ENCODE data around the gene MTERF4. TPM values are rescaled to one million over a fixed set of nuclear protein-coding genes. Genes with fewer than 3 reads are reported as not detected.

MTERF4 gene
- total and polyA plus RNA-seq, 10 of the 15 experiments (the other 5 are each of a cell fraction or from before 2014, with no cell fraction given): 36.7 to 69.1 (median 45.5) TPM

DNA sequence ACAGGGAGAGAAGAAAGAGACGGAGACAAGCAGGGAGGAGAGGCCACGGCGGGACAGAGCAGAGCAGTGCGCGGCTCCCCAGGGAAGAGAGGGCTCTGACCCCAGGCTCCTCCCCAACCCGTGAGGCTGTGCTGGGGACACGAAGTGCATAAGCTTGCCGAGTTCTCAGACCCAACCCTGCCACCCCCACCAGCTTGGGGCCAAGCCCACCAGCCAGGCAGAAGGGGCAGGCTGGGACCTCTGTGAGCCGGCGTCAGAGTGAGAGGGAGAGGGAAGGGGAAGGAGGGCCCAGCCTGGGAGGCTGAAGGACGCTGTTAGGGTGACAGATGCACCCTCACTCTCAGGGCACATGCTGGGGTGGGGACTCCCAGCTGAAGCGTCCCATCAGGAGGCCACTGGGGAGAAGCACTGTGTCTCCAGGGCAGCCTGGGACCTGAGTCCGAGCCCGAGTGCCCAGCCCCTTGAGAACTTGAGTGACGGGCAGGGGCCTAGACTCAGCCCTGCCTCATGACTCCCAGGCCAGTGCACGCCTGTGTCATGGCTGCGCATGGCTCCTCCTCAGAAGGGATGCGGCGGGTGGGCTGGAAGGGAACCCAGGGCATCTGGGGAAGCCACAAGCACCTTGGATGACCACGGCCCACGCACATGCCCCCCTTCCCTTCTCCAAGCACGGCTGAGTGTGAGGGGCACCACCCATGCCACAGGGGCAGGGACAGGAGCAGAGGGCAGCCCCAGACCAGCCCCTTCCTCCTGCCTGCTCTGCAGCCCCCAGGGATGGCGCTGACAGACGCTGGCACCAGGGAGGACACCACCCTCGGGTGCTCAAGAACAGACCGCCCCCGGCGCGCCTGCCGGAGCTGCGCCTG, 31.0 kb downstream of the MTERF4 start (continued):
- TF ChIP-seq ZNF274 (IDR thresholded peaks at IDR 0.05; ENCODE audit: insufficient read depth, insufficient read length) (no peak), HDAC6 (IDR thresholded peaks at IDR 0.05; ENCODE audit: unreplicated experiment) (no peak)
- TF ChIP-seq, protein P1, sequence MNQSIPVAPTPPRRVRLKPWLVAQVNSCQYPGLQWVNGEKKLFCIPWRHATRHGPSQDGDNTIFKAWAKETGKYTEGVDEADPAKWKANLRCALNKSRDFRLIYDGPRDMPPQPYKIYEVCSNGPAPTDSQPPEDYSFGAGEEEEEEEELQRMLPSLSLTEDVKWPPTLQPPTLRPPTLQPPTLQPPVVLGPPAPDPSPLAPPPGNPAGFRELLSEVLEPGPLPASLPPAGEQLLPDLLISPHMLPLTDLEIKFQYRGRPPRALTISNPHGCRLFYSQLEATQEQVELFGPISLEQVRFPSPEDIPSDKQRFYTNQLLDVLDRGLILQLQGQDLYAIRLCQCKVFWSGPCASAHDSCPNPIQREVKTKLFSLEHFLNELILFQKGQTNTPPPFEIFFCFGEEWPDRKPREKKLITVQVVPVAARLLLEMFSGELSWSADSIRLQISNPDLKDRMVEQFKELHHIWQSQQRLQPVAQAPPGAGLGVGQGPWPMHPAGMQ (IDR thresholded peaks at IDR 0.05; ENCODE audit: borderline replicate concordance): no peak

GRCh38 chr2:241070361-241070760, 31.7 kb downstream of the MTERF4 start:
- Histone ChIP-seq H3K4me1 (ENCODE audit: control insufficient read depth, insufficient read depth, low read length) (no peaks in the 10 kb centered on the region), H3K27me3 (replicated peaks in 1 of 2; ENCODE audit: control insufficient read depth in 2 of 2, insufficient read depth in 2 of 2, low read length in 1 of 2) (no peaks in the 10 kb centered on the region; a peak in 1 of 4 replicates), H3K4me3 (no peak overlapping the region), H3K36me3 (ENCODE audit: control insufficient read depth in 2 of 2, insufficient read depth in 2 of 2, low read length in 1 of 2) (peaks cover 0 to 3% of the 10 kb centered on the region in 2 experiments; a peak in 1 of 4 replicates), H3K4me2 (ENCODE audit: control insufficient read depth, insufficient read depth) (no peak overlapping the region), H3K79me2 (ENCODE audit: control insufficient read depth, insufficient read depth, low read length) (no peaks in the 10 kb centered on the region), H3K9ac (ENCODE audit: control insufficient read depth, insufficient read depth, low read length) (no peak overlapping the region), H3K27ac (ENCODE audit: control insufficient read depth, insufficient read depth) (no peak overlapping the region), H4K20me1 (ENCODE audit: control insufficient read depth, insufficient read depth) (no peaks in the 10 kb centered on the region), H2AFZ (ENCODE audit: control insufficient read depth, low read depth, low read length) (no peak overlapping the region), H3K9me3 (replicated peaks; ENCODE audit: control insufficient read depth, insufficient read depth, low read length) (no peaks in the 10 kb centered on the region)
- no peak for ATAC-seq
- POLR2A ChIA-PET: no interaction called here
- no peak for DNase-seq (ENCODE audit: low read depth, low spot score)
- in situ Hi-C loops (cut with MboI): no loop called here
- RAD21 ChIA-PET (ENCODE audit: unreplicated experiment): no interaction called here
- FAIRE-seq: no peak
- 66% methylated on average over 13 of the region's 13 CpGs for WGBS (ENCODE audit: insufficient coverage, insufficient replicate concordance, low lambda C conversion rate, missing lambda C conversion rate)
- CTCF ChIA-PET: no interaction called here
- no peak for TF ChIP-seq TCF12 (IDR thresholded peaks at IDR 0.05; ENCODE audit: low read depth, low read length)
- TF ChIP-seq IRF3 (IDR thresholded peaks at IDR 0.05): no peak
- no peak for TF ChIP-seq POLR2A (IDR thresholded peaks at IDR 0.05; ENCODE audit: low read depth, low read length)
- no peak for TF ChIP-seq RB1 (IDR thresholded peaks at IDR 0.05; ENCODE audit: borderline replicate concordance)
- TF ChIP-seq USF2 (IDR thresholded peaks at IDR 0.05; ENCODE audit: borderline replicate concordance, low read depth, low read length): no peak
- no peak for TF ChIP-seq RAD51 (IDR thresholded peaks at IDR 0.05)
- TF ChIP-seq MXI1 (IDR thresholded peaks at IDR 0.05; ENCODE audit: low read depth, low read length): no peak
- TF ChIP-seq SREBF1 (IDR thresholded peaks at IDR 0.05; ENCODE audit: low read length): no peak
- TF ChIP-seq, protein P1 (IDR thresholded peaks at IDR 0.05; ENCODE audit: borderline replicate concordance): no peak
- no TSS peak for BruUV-seq (replicated peaks)
- intact Hi-C loops (cut with micrococcal nuclease; ENCODE audit: unreplicated experiment): no loop called here
- SMC1A ChIA-PET (ENCODE audit: uncharacterized antibody, unreplicated experiment): no interaction called here
